Measurements from ENCODE around the gene MYH7.
"Not testable (repeated sequence)": the region's sequence is repeated elsewhere in the genome, so short reads cannot be mapped to it uniquely, and the experiment has no call there.

Gene MYH7

GRCh38 chr14:23428686-23429495, 6.6 kb downstream of the MYH7 start:
- no peak overlapping the region for H3K4me3 ChIP-seq (ENCODE audit: low read depth, low read length)
- no peak for TF ChIP-seq CTCF (IDR thresholded peaks at IDR 0.05; ENCODE audit: borderline replicate concordance, insufficient read depth, low read depth, low read length)

- not testable (repeated sequence) for H3K4me3 ChIP-seq (ENCODE audit: low read depth, low read length)
Measured at GRCh38 chr14:23425798-23426197, 9.7 kb downstream of the MYH7 start.

- TF ChIP-seq CTCF (IDR thresholded peaks at IDR 0.05; ENCODE audit: borderline replicate concordance, insufficient read depth, low read depth, low read length) = no peak
- H3K4me3 ChIP-seq (ENCODE audit: low read depth, low read length) = no peak overlapping the region
Measured at GRCh38 chr14:23425169-23425568, 10.3 kb downstream of the MYH7 start.

GRCh38 chr14:23423657-23424056, 11.8 kb downstream of the MYH7 start:
- no peak for TF ChIP-seq CTCF (IDR thresholded peaks at IDR 0.05; ENCODE audit: borderline replicate concordance, insufficient read depth, low read depth, low read length)
- H3K4me3 ChIP-seq (ENCODE audit: low read depth, low read length) = no peak overlapping the region

- TF ChIP-seq CTCF (IDR thresholded peaks at IDR 0.05; ENCODE audit: borderline replicate concordance, insufficient read depth, low read depth, low read length) = no peak
- no peak overlapping the region for H3K4me3 ChIP-seq (ENCODE audit: low read depth, low read length)
Measured at GRCh38 chr14:23421594-23421993, 13.9 kb downstream of the MYH7 start.

GRCh38 chr14:23419646-23420045, 15.8 kb downstream of the MYH7 start:
- H3K4me3 ChIP-seq (ENCODE audit: low read depth, low read length) = not testable (repeated sequence)

- no peak overlapping the region for H3K4me3 ChIP-seq (ENCODE audit: low read depth, low read length)
Measured at GRCh38 chr14:23418021-23418420, 17.4 kb downstream of the MYH7 start.

GRCh38 chr14:23417269-23417668, 18.2 kb downstream of the MYH7 start:
- not testable (repeated sequence) for H3K4me3 ChIP-seq (ENCODE audit: low read depth, low read length)

More at GRCh38 chr14:23418021-23418420, 17.4 kb downstream of the MYH7 start:
- no peak for TF ChIP-seq CTCF (IDR thresholded peaks at IDR 0.05; ENCODE audit: borderline replicate concordance, insufficient read depth, low read depth, low read length)

GRCh38 chr14:23416801-23417200, 18.7 kb downstream of the MYH7 start:
- no peak overlapping the region for H3K4me3 ChIP-seq (ENCODE audit: low read depth, low read length)
- no peak for TF ChIP-seq CTCF (IDR thresholded peaks at IDR 0.05; ENCODE audit: borderline replicate concordance, insufficient read depth, low read depth, low read length)

Data from GM12875 (cell line).